AG04450 (cell line): Measurements from ENCODE around the gene PKD1L1. TPM values are rescaled to one million over a fixed set of nuclear protein-coding genes. Genes with fewer than 3 reads are reported as not detected.

Experiments
- CTCF ChIA-PET: fragments of 300-600, 350-600 bp; formaldehyde crosslinking; extraction: SDS; loops from one replicate; lab custom pipeline; 2022; ENCODE audit warnings: antibody characterized with exemption, inconsistent platforms; lab: Charles Lee
- POLR2A ChIA-PET: fragments of 350-600 bp; formaldehyde crosslinking; extraction: SDS; loops from one replicate; lab custom pipeline; 2021; ENCODE audit warnings: antibody characterized with exemption, inconsistent platforms; lab: Yijun Ruan, JAX
- DNase-seq: peaks from one replicate; pipeline ENCODE4 v3.0.0-alpha.2; 2011; ENCODE audit warnings: low read depth, low spot score
- H3K27ac ChIP-seq: one replicate; pipeline ENCODE4 v1.5.1; 2012; ENCODE audit warnings: low read depth, low read length, control low read depth
- H3K27me3 ChIP-seq: one replicate; pipeline ENCODE4 v1.6.0; 2012; ENCODE audit warnings: low read length; ENCODE audit not compliant: control insufficient read depth, insufficient read depth
- H3K4me3 ChIP-seq: 2 replicates; pipeline ENCODE4 v1.5.1; 2011; ENCODE audit warnings: mild to moderate bottlenecking, low read depth, low read length, control low read depth
- H3K9me3 ChIP-seq: 2 replicates; pipeline ENCODE4 v1.5.1; 2012; ENCODE audit warnings: low read length; ENCODE audit not compliant: control insufficient read depth, insufficient read depth
- CTCF ChIP-seq: IDR thresholded peaks from 2 replicates; pipeline ENCODE4 v1.5.1; 2011; ENCODE audit warnings: low read depth, low read length, control low read depth, inconsistent platforms
- polyA plus RNA-seq: library from polyadenylated mRNA; depleted of rRNA; stranded (reverse); fragments of >200 nt; gene quantifications from 2 replicates; pipeline ENCODE4 v1.2.3, GENCODE V29; 2011

Gene PKD1L1
- polyA plus RNA-seq, 1 experiment: 0.01 TPM

GRCh38 chr7:47978790-47979144 is 30.5 kb upstream of the PKD1L1 start:
- Histone ChIP-seq H3K4me3 (peak overlapping the region; percentile 85), H3K27me3 (no peaks in the 10 kb centered on the region), H3K27ac (no peak overlapping the region), H3K9me3 (no peaks in the 10 kb centered on the region)
- POLR2A ChIA-PET: no interaction called here
- TF ChIP-seq CTCF: no peak
- no peak for DNase-seq
- CTCF ChIA-PET: interaction anchor here (1.1 to 1.7 kb wide), 5 partner anchors 10 to 132 kb away, joined by 3 to 13 read pairs (median 5); no protein-coding TSS in a partner anchor

- POLR2A ChIA-PET: no interaction called here
- CTCF ChIA-PET: no interaction called here
These were observed 25.5 kb upstream of the PKD1L1 start for GRCh38 chr7:47973739-47974138.

GRCh38 chr7:47970761-47971160 is 22.5 kb upstream of the PKD1L1 start:
- TF ChIP-seq CTCF: no peak
- CTCF ChIA-PET: interaction anchor here (0.6 to 6.3 kb wide), 5 partner anchors 12 to 704 kb away, joined by 3 to 76 read pairs (median 6); partner anchors contain the start of gene PKD1L1
- no peak for DNase-seq
- no peaks in the 10 kb centered on the region for H3K27me3 ChIP-seq
- POLR2A ChIA-PET: no interaction called here
- no peak overlapping the region for H3K4me3 ChIP-seq
- no peaks in the 10 kb centered on the region for H3K9me3 ChIP-seq
- no peak overlapping the region for H3K27ac ChIP-seq

More at GRCh38 chr7:47973739-47974138, 25.5 kb upstream of the PKD1L1 start:
- no peak overlapping the region for H3K27ac ChIP-seq
- H3K4me3 ChIP-seq: no peak overlapping the region
- no peak for DNase-seq
- TF ChIP-seq CTCF: no peak
- no peaks in the 10 kb centered on the region for H3K9me3 ChIP-seq
- no peaks in the 10 kb centered on the region for H3K27me3 ChIP-seq

GRCh38 chr7:47968847-47969774 is 20.8 kb upstream of the PKD1L1 start:
- Histone ChIP-seq H3K27ac (no peak overlapping the region), H3K4me3 (no peak overlapping the region), H3K9me3 (no peaks in the 10 kb centered on the region), H3K27me3 (no peaks in the 10 kb centered on the region)
- DNase-seq: no peak
- peak; percentile 97 for TF ChIP-seq CTCF
- CTCF ChIA-PET: interaction anchor here (0.6 to 6.3 kb wide), 24 partner anchors 9 to 702 kb away, joined by 3 to 76 read pairs (median 4); partner anchors contain the start of gene PKD1L1
- POLR2A ChIA-PET: interaction anchor here (0.7 kb wide), 1 partner anchor 889 kb away, joined by 7 read pairs; no protein-coding TSS in a partner anchor

- H3K9me3 ChIP-seq: no peaks in the 10 kb centered on the region
- no peaks in the 10 kb centered on the region for H3K27me3 ChIP-seq
- no peak for DNase-seq
- ChIA-PET POLR2A (interaction anchor here (0.7 to 1.4 kb wide), 3 partner anchors 23 to 624 kb away, joined by 4 to 7 read pairs (median 4); no protein-coding TSS in a partner anchor), CTCF (interaction anchor here (0.6 to 6.3 kb wide), 11 partner anchors 11 to 701 kb away, joined by 3 to 76 read pairs (median 5); partner anchors contain the start of gene PKD1L1)
- no peak overlapping the region for H3K4me3 ChIP-seq
- TF ChIP-seq CTCF: no peak
- H3K27ac ChIP-seq: no peak overlapping the region
These were observed 19.4 kb upstream of the PKD1L1 start for GRCh38 chr7:47967708-47968107.
